ENCODE data around the gene PDE4B. TPM values are rescaled to one million over a fixed set of nuclear protein-coding genes. Genes with fewer than 3 reads are reported as not detected.

Gene PDE4B
- total RNA-seq, 1 experiment from 2014 or later: 1.4 TPM

DNA sequence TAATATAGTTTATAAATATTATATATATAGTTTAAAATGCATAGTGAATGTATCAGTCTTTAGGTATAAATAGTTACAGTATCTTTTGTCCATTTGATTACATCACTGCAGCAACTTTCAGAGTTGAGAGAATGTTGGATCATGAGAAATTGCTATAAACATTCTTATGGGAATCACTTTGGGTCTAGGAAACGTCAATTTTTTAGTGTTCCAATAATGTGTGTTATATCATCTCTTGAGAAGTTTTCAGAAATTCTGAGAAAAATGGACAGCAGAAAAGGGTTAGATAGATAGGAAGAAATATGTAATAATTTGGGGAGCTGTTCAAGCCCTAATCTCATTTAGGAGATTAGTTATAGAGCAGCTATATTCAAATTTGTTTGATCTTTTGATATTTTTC is 556.1 kb downstream of the PDE4B start:
- H3K36me3 ChIP-seq (ENCODE audit: low read depth, low read length): no peaks in the 10 kb centered on the region
- no peaks in the 10 kb centered on the region for H3K79me2 ChIP-seq (ENCODE audit: low read length)
- POLR2A ChIA-PET (ENCODE audit: unreplicated experiment): no interaction called here
- no TSS peak for BruUV-seq (replicated peaks)
- CTCF ChIA-PET: no interaction called here
- H3K4me3 ChIP-seq (ENCODE audit: low read length): no peak overlapping the region
- no peak overlapping the region for H2AFZ ChIP-seq (ENCODE audit: low read length)
- ATAC-seq (no peak), DNase-seq (no peak)
- TF ChIP-seq, protein P1, sequence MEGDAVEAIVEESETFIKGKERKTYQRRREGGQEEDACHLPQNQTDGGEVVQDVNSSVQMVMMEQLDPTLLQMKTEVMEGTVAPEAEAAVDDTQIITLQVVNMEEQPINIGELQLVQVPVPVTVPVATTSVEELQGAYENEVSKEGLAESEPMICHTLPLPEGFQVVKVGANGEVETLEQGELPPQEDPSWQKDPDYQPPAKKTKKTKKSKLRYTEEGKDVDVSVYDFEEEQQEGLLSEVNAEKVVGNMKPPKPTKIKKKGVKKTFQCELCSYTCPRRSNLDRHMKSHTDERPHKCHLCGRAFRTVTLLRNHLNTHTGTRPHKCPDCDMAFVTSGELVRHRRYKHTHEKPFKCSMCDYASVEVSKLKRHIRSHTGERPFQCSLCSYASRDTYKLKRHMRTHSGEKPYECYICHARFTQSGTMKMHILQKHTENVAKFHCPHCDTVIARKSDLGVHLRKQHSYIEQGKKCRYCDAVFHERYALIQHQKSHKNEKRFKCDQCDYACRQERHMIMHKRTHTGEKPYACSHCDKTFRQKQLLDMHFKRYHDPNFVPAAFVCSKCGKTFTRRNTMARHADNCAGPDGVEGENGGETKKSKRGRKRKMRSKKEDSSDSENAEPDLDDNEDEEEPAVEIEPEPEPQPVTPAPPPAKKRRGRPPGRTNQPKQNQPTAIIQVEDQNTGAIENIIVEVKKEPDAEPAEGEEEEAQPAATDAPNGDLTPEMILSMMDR (conservative IDR thresholded peaks at IDR 0.05; ENCODE audit: low read depth, low read length): no peak
- TF ChIP-seq EZH2phosphoT487 (IDR thresholded peaks at IDR 0.05; ENCODE audit: borderline replicate concordance, low read length) (no peak), EZH2 (IDR thresholded peaks at IDR 0.05; ENCODE audit: low read length, unreplicated experiment) (no peak)
- no peaks in the 10 kb centered on the region for H3K9me2 ChIP-seq (replicated peaks; ENCODE audit: low read length)
- no peaks in the 10 kb centered on the region for H3F3A ChIP-seq (ENCODE audit: low read length, unreplicated experiment)
- peak overlapping the region; percentile 70; the same call in 1 of the 2 replicates for H3K27ac ChIP-seq (ENCODE audit: low read length)
- no peaks in the 10 kb centered on the region for H3K27me3 ChIP-seq (ENCODE audit: low read length)
- H3K9ac ChIP-seq (ENCODE audit: low read length): no peak overlapping the region
- intact Hi-C loops (cut with micrococcal nuclease): no loop called here
- H3K4me1 ChIP-seq (ENCODE audit: insufficient read depth, low read length): peaks cover 32% of the 10 kb centered on the region
- H4K20me1 ChIP-seq (ENCODE audit: low read length): no peaks in the 10 kb centered on the region
- H3K9me3 ChIP-seq (ENCODE audit: low read length): no peaks in the 10 kb centered on the region
- 0 out of 2 replicates have a peak overlapping the region, but pooled peaks have one; percentile 68 for H3K4me2 ChIP-seq (ENCODE audit: low read length)

DNA sequence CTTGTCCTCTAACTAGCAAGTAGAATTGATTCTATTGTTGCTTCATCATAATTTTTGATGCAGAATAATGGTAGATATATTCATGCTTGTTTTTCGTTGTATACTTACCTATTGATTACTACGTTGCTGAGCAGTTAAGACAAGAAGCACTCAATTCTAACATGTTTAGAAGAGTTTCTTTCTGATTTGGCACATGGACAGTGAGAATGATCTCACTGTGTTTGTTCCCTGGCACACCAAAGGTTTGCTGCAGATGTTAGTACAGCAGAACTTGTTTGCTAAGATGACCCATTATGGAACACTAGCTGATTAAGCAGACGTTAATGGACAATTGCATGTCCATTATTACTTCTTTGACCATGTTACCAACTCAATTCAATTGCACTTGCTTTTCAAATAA is 556.5 kb downstream of the PDE4B start:
- H3K4me2 ChIP-seq (ENCODE audit: low read length): peak overlapping the region; percentile 68
- H3K4me3 ChIP-seq (ENCODE audit: low read length): no peak overlapping the region
- no peaks in the 10 kb centered on the region for H4K20me1 ChIP-seq (ENCODE audit: low read length)
- no peaks in the 10 kb centered on the region for H3K36me3 ChIP-seq (ENCODE audit: low read depth, low read length)
- H3K9me3 ChIP-seq (ENCODE audit: low read length): no peaks in the 10 kb centered on the region
- BruUV-seq (replicated peaks): no TSS peak
- no peaks in the 10 kb centered on the region for H3K27me3 ChIP-seq (ENCODE audit: low read length)
- TF ChIP-seq EZH2 (IDR thresholded peaks at IDR 0.05; ENCODE audit: low read length, unreplicated experiment) (no peak), EZH2phosphoT487 (IDR thresholded peaks at IDR 0.05; ENCODE audit: borderline replicate concordance, low read length) (no peak)
- TF ChIP-seq, protein P1 (conservative IDR thresholded peaks at IDR 0.05; ENCODE audit: low read depth, low read length): no peak
- ChIA-PET CTCF (no interaction called here), POLR2A (ENCODE audit: unreplicated experiment) (no interaction called here)
- no peak overlapping the region for H2AFZ ChIP-seq (ENCODE audit: low read length)
- no peaks in the 10 kb centered on the region for H3F3A ChIP-seq (ENCODE audit: low read length, unreplicated experiment)
- peak; percentile 48 for DNase-seq
- H3K9me2 ChIP-seq (replicated peaks; ENCODE audit: low read length): no peaks in the 10 kb centered on the region
- H3K27ac ChIP-seq (ENCODE audit: low read length): peak overlapping the region; percentile 70
- no peak overlapping the region for H3K9ac ChIP-seq (ENCODE audit: low read length)
- peak; percentile 50 for ATAC-seq
- intact Hi-C loops (cut with micrococcal nuclease): no loop called here
- H3K4me1 ChIP-seq (ENCODE audit: insufficient read depth, low read length): peaks cover 32% of the 10 kb centered on the region
- H3K79me2 ChIP-seq (ENCODE audit: low read length): no peaks in the 10 kb centered on the region

DNA sequence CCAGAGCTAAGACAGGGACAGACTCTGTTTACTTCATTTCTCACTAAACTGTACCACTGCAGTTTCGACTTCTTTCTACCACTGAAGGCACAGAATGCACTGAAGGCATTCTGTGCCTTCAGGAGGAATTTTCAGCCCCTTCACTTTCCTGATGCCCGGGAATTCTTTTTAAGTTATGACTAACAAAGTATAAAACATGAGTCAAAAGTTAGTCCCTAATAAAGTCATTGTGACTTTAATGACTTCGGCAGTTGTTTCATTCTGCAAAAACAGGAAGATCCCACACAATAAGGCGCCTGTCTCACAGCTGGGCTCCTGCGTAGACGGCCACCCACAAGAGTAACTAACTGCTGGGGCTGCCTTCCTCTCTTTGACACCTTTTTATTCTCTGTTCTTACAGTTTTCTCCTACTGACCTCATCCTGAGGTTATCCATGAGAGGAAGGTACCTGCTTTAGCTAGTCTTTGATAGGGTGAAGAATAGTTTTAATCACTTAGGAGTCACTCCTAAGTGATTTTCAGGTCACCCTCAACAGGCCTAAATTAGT is 557.4 kb downstream of the PDE4B start:
- no peaks in the 10 kb centered on the region for H3K79me2 ChIP-seq (ENCODE audit: low read length)
- BruUV-seq (replicated peaks): no TSS peak
- TF ChIP-seq, protein P1 (conservative IDR thresholded peaks at IDR 0.05; ENCODE audit: low read depth, low read length): no peak
- no peak for TF ChIP-seq EZH2 (IDR thresholded peaks at IDR 0.05; ENCODE audit: low read length, unreplicated experiment)
- no peak for TF ChIP-seq EZH2phosphoT487 (IDR thresholded peaks at IDR 0.05; ENCODE audit: borderline replicate concordance, low read length)
- no peaks in the 10 kb centered on the region for H4K20me1 ChIP-seq (ENCODE audit: low read length)
- POLR2A ChIA-PET (ENCODE audit: unreplicated experiment): no interaction called here
- peak overlapping the region; percentile 23; the same call in 1 of the 2 replicates for H3K9ac ChIP-seq (ENCODE audit: low read length)
- H2AFZ ChIP-seq (ENCODE audit: low read length): no peak overlapping the region
- H3K27ac ChIP-seq (ENCODE audit: low read length): peak overlapping the region; percentile 70
- H3K4me2 ChIP-seq (ENCODE audit: low read length): peak overlapping the region; percentile 68
- H3K9me3 ChIP-seq (ENCODE audit: low read length): no peaks in the 10 kb centered on the region
- intact Hi-C loops (cut with micrococcal nuclease): loop anchor here (5.0 kb wide), 3 partner anchors 58 to 87 kb away; no protein-coding TSS in a partner anchor
- CTCF ChIA-PET: no interaction called here
- DNase-seq (peak; percentile 81), ATAC-seq (peak; percentile 77)
- H3K27me3 ChIP-seq (ENCODE audit: low read length): no peaks in the 10 kb centered on the region
- H3K9me2 ChIP-seq (replicated peaks; ENCODE audit: low read length): no peaks in the 10 kb centered on the region
- peaks cover 32% of the 10 kb centered on the region for H3K4me1 ChIP-seq (ENCODE audit: insufficient read depth, low read length)
- 0 out of 2 replicates have a peak overlapping the region, but pooled peaks have one; percentile 25 for H3K4me3 ChIP-seq (ENCODE audit: low read length)
- H3K36me3 ChIP-seq (ENCODE audit: low read depth, low read length): no peaks in the 10 kb centered on the region
- no peaks in the 10 kb centered on the region for H3F3A ChIP-seq (ENCODE audit: low read length, unreplicated experiment)

All from PC-3 (cell line).